GM23248 (cell line): ENCODE measurements around the gene AVP.

Source experiments
- EZH2 ChIP-seq: fragments of 200-600 bp; sonication (generic); IDR thresholded peaks from 2 replicates; pipeline ENCODE4 v1.6.1; 2018; ENCODE audit warnings: antibody characterized with exemption, mild to moderate bottlenecking; ENCODE audit not compliant: insufficient read depth, poor library complexity, severe bottlenecking
- EZH2phosphoT487 ChIP-seq: fragments of 200-600 bp; sonication (generic); IDR thresholded peaks from 2 replicates; pipeline ENCODE4 v1.6.1; 2018; ENCODE audit warnings: antibody characterized with exemption, moderate library complexity, mild to moderate bottlenecking, low read depth; ENCODE audit not compliant: insufficient read depth

GRCh38 chr20:3133155-3133554 lies 48.6 kb upstream of the AVP start:
- TF ChIP-seq EZH2phosphoT487 (no peak), EZH2 (no peak)
